Measurements from ENCODE around the gene ITPR1.

The ITPR1 gene

GRCh38 chr3:4797201-4797705 is 304.1 kb downstream of the ITPR1 start:
- DNase-seq, result no peak

- no peak for DNase-seq
Observed at GRCh38 chr3:4799266-4800256, 306.4 kb downstream of the ITPR1 start.

- DNase-seq, result no peak
Observed at GRCh38 chr3:4800595-4800994, 307.4 kb downstream of the ITPR1 start.

GRCh38 chr3:4801892-4802291 is 308.7 kb downstream of the ITPR1 start:
- no peak for DNase-seq

- DNase-seq, result no peak
Observed at GRCh38 chr3:4802903-4803302, 309.8 kb downstream of the ITPR1 start.

GRCh38 chr3:4804161-4805058 is 311.3 kb downstream of the ITPR1 start:
- no peak for DNase-seq

GRCh38 chr3:4805662-4806061 is 312.5 kb downstream of the ITPR1 start:
- no peak for DNase-seq

- no peak for DNase-seq
Observed at GRCh38 chr3:4806535-4807108, 313.5 kb downstream of the ITPR1 start.

- DNase-seq, result peak; percentile 34
Observed at GRCh38 chr3:4807381-4808280, 314.5 kb downstream of the ITPR1 start.

GRCh38 chr3:4808637-4809036 is 315.5 kb downstream of the ITPR1 start:
- DNase-seq, result no peak

- no peak for DNase-seq
Observed at GRCh38 chr3:4809922-4810321, 316.8 kb downstream of the ITPR1 start.

GRCh38 chr3:4812591-4812990 is 319.4 kb downstream of the ITPR1 start:
- DNase-seq, result no peak

- no peak for DNase-seq
Observed at GRCh38 chr3:4813909-4814304, 320.8 kb downstream of the ITPR1 start.

GRCh38 chr3:4814305-4814903 is 321.3 kb downstream of the ITPR1 start:
- DNase-seq, result peak; percentile 55

- DNase-seq, result no peak
Observed at GRCh38 chr3:4814904-4815574, 321.9 kb downstream of the ITPR1 start.

- no peak for DNase-seq
Observed at GRCh38 chr3:4816306-4816705, 323.2 kb downstream of the ITPR1 start.

- DNase-seq, result no peak
Observed at GRCh38 chr3:4816718-4817117, 323.6 kb downstream of the ITPR1 start.

- DNase-seq, result no peak
Observed at GRCh38 chr3:4817128-4817527, 324.0 kb downstream of the ITPR1 start.

- no peak for DNase-seq
Observed at GRCh38 chr3:4818164-4818563, 325.0 kb downstream of the ITPR1 start.

- no peak for DNase-seq
Observed at GRCh38 chr3:4818986-4819693, 326.0 kb downstream of the ITPR1 start.
